RWPE2 (cell line): ENCODE measurements around the gene SMPD2.

Experiments used
- ATAC-seq: fragments of 200-7000 bp; cut with Tn5 transposase; 3 replicates; pipeline ENCODE4 v1.9.1; 2021; ENCODE audit warnings: low read depth
- DNase-seq: peaks from one replicate; pipeline ENCODE4 v3.0.0-alpha.2; 2020; ENCODE audit warnings: low spot score
- H3K27ac ChIP-seq: fragments of 450-650 bp; 2 replicates; pipeline ENCODE4 v1.5.1; 2017; ENCODE audit warnings: mild to moderate bottlenecking; ENCODE audit not compliant: poor library complexity, severe bottlenecking
- H3K27me3 ChIP-seq: fragments of 250-450 bp; sonication (Bioruptor Pico); 2 replicates; pipeline ENCODE4 v1.5.1; 2021; ENCODE audit warnings: mild to moderate bottlenecking, moderate library complexity; ENCODE audit not compliant: insufficient read depth, poor library complexity, severe bottlenecking
- H3K36me3 ChIP-seq: fragments of 250-450 bp; sonication (Bioruptor Pico); 2 replicates; pipeline ENCODE4 v1.5.1; 2020; ENCODE audit warnings: low read depth, mild to moderate bottlenecking, moderate library complexity
- H3K4me1 ChIP-seq: fragments of 250-450 bp; sonication (Bioruptor Pico); 2 replicates; pipeline ENCODE4 v1.5.1; 2021; ENCODE audit warnings: mild to moderate bottlenecking, moderate library complexity; ENCODE audit not compliant: insufficient read depth, poor library complexity, severe bottlenecking
- H3K4me3 ChIP-seq: fragments of 250-450 bp; sonication (Bioruptor Pico); 2 replicates; pipeline ENCODE4 v1.5.1; 2021; ENCODE audit warnings: mild to moderate bottlenecking, moderate library complexity; ENCODE audit not compliant: severe bottlenecking
- H3K9me3 ChIP-seq: fragments of 250-450 bp; sonication (Bioruptor Pico); 2 replicates; pipeline ENCODE4 v1.5.1; 2021; ENCODE audit warnings: mild to moderate bottlenecking, moderate library complexity; ENCODE audit not compliant: severe bottlenecking
- TF ChIP-seq, protein P1 (sequence below): fragments of 450-650 bp; IDR thresholded peaks from one replicate; pipeline ENCODE4 v1.5.1; 2017; ENCODE audit warnings: mild to moderate bottlenecking, moderate library complexity; ENCODE audit not compliant: poor library complexity, severe bottlenecking

The SMPD2 gene

DNA sequence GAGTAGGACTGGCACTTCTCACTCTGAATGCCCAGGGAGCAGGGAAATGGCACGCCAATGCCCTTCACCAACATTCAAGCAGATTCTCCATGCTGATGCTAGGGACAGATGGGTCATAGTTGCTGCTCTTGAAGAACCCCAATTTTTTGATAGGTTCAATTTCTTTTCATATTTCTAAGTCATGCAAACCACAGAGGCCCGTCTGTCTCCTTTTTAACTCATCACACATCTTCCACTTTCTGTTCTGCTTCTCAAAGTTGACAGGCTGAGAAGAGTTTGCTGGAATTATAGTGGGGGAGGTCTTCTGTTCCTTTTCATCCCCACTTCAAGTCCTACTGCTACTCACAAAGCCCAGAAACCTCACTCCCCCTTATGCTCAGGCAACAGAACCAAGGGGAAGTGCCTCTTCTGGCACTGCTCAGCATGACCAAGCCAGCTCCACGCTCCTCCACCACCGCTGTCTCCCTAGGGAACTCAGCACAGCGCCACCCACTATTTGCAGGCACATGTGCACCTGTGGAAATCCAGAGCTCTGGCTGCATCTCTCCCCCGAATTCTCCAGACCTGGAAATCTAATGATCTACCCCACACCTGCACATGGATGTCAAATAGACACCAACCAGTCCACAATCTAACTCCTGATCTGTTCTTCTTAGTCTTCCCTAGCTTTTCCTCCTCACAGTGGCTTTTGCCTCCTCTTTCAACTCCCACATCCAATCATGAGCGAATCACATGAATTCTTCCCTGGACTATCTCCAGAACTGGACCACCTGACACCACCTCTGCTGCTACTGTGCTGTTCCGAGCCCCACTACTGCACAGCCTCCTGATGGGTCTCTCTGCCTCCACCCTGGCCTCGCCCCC, 31.8 kb downstream of the SMPD2 start:
- no peak for DNase-seq
- H3K4me1 ChIP-seq: no peaks in the 10 kb centered on the region
- no peaks in the 10 kb centered on the region for H3K27me3 ChIP-seq
- H3K27ac ChIP-seq: no peak overlapping the region
- TF ChIP-seq, protein P1, sequence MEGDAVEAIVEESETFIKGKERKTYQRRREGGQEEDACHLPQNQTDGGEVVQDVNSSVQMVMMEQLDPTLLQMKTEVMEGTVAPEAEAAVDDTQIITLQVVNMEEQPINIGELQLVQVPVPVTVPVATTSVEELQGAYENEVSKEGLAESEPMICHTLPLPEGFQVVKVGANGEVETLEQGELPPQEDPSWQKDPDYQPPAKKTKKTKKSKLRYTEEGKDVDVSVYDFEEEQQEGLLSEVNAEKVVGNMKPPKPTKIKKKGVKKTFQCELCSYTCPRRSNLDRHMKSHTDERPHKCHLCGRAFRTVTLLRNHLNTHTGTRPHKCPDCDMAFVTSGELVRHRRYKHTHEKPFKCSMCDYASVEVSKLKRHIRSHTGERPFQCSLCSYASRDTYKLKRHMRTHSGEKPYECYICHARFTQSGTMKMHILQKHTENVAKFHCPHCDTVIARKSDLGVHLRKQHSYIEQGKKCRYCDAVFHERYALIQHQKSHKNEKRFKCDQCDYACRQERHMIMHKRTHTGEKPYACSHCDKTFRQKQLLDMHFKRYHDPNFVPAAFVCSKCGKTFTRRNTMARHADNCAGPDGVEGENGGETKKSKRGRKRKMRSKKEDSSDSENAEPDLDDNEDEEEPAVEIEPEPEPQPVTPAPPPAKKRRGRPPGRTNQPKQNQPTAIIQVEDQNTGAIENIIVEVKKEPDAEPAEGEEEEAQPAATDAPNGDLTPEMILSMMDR: no peak
- H3K4me3 ChIP-seq: no peak overlapping the region
- no peaks in the 10 kb centered on the region for H3K9me3 ChIP-seq
- peaks cover 63% of the 10 kb centered on the region for H3K36me3 ChIP-seq
- ATAC-seq: no peak

DNA sequence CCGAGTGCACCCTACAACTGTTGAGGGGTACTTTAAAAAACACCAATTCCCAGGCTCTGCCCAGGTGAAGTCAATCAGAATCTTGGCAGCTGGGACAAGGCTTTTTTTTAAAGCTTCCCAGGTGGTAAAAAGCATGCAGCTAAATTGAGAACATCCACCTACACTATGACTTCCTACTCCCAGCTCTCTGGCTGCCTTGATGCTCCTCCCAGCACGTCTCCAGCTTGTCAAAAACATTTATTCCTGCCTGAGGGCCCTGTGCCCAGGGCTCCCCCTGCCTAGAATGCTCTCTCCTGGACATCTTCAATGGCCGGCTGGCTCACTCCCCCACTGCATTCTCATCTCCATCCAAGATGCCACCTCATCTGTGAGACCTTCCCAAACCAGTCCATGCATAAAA, 32.6 kb downstream of the SMPD2 start:
- DNase-seq: no peak
- H3K27ac ChIP-seq: no peak overlapping the region
- H3K36me3 ChIP-seq: peaks cover 62% of the 10 kb centered on the region

DNA sequence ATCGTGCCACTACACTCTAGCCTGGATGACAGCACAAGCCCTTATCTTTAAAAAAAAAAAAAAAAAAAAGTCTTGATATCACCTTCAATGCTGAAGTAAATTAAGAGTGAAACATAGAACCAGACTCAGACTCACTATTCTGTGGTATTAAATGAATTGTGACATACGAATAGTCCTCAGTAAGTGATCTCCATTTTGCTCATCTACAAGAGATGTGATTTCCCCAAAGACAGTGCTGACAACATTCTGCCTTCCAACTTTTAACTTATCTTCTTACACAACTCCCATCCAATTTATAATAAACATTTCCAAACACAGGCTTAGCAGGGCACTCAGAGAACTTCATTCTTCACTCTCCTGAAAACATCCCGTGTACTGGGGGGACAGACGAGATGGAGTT, 34.5 kb downstream of the SMPD2 start:
- Histone ChIP-seq H3K27ac (no peak overlapping the region), H3K27me3 (no peaks in the 10 kb centered on the region), H3K4me3 (no peak overlapping the region), H3K4me1 (peaks cover 9% of the 10 kb centered on the region), H3K36me3 (peaks cover 78% of the 10 kb centered on the region), H3K9me3 (no peaks in the 10 kb centered on the region)
- DNase-seq (no peak), ATAC-seq (no peak)
- TF ChIP-seq, protein P1: no peak

More for the DNA sequence above, 32.6 kb downstream of the SMPD2 start:
- Histone ChIP-seq H3K27me3 (no peaks in the 10 kb centered on the region), H3K4me3 (no peak overlapping the region), H3K4me1 (no peaks in the 10 kb centered on the region), H3K9me3 (no peaks in the 10 kb centered on the region)
- no peak for ATAC-seq
- TF ChIP-seq, protein P1: no peak

DNA sequence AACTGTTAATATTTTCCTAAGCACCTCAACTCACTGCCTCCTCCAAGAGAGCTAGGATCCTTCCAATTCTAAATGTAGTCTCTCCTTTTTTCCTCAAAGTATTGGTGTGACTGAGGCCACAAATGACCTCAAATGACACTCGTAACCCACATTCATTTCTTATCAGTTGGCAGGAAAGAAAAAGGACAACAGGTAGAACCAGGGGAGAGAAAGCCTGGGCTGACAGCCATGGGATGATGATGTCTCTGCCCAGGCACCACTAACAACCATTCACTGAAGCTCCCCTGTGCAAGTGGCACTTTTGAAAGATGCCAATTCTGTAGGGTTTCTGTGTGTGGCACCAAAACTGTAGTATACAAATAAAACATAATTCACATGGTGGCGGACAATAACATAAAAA, 35.1 kb downstream of the SMPD2 start:
- TF ChIP-seq, protein P1: no peak
- H3K9me3 ChIP-seq: no peaks in the 10 kb centered on the region
- H3K36me3 ChIP-seq: peaks cover 82% of the 10 kb centered on the region
- H3K27ac ChIP-seq: no peak overlapping the region
- DNase-seq: no peak
- peaks cover 13% of the 10 kb centered on the region for H3K4me1 ChIP-seq
- no peaks in the 10 kb centered on the region for H3K27me3 ChIP-seq
- no peak overlapping the region for H3K4me3 ChIP-seq
- no peak for ATAC-seq

- Histone ChIP-seq H3K4me3 (no peak overlapping the region), H3K4me1 (peaks cover 22% of the 10 kb centered on the region), H3K36me3 (peaks cover 82% of the 10 kb centered on the region)
Measured at GRCh38 chr6:109477184-109477583, 36.7 kb downstream of the SMPD2 start.

More at GRCh38 chr6:109477184-109477583, 36.7 kb downstream of the SMPD2 start:
- H3K9me3 ChIP-seq: no peaks in the 10 kb centered on the region
- no peak overlapping the region for H3K27ac ChIP-seq
- no peaks in the 10 kb centered on the region for H3K27me3 ChIP-seq
- no peak for ATAC-seq
- DNase-seq: no peak
- TF ChIP-seq, protein P1: no peak
